HepG2 (cell line): ENCODE results near the gene CDH13. TPM values are rescaled to one million over a fixed set of nuclear protein-coding genes. Genes with fewer than 3 reads are reported as not detected.

Experiments used
- ATAC-seq: fragments of 200-7000 bp; cut with Tn5 transposase; 3 replicates; pipeline ENCODE4 v1.9.1; 2020; ENCODE audit warnings: mild to moderate bottlenecking, moderate library complexity
- BruUV-seq: library from RNA; stranded (reverse); fragments of 400-500 nt; replicated peaks from 2 replicates; lab custom pipeline; 2021; lab: Mats Ljungman, UMichigan
- CTCF ChIA-PET: fragments of 300-600 bp; formaldehyde crosslinking; extraction: SDS; loops from one replicate; lab custom pipeline; 2021; ENCODE audit warnings: low total read pairs, inconsistent platforms, low intra/inter-chr PET ratio; lab: Yijun Ruan, JAX
- POLR2A ChIA-PET: fragments of 350-600 bp; sonication (Branson Sonifier 250); formaldehyde crosslinking; loops from one replicate; lab custom pipeline; 2020; ENCODE audit warnings: antibody characterized with exemption, inconsistent platforms; lab: Yijun Ruan, JAX
- DNase-seq: peaks from one replicate; pipeline ENCODE4 v3.0.0-alpha.2; 2015; ENCODE audit warnings: low spot score
- FAIRE-seq: peaks from 3 replicates; lab custom pipeline; 2011; peaks lifted over from hg19 to GRCh38; lab: Jason Lieb, UNC
- H2AFZ ChIP-seq: one replicate; pipeline ENCODE4 v1.6.1; 2011; ENCODE audit warnings: low read length, inconsistent platforms
- H3K27ac ChIP-seq: fragments of 300-600 bp; 3 replicates; pipeline ENCODE4 v1.8.0; 2011; ENCODE audit warnings: mixed run types, mild to moderate bottlenecking, mixed read lengths, low read length, inconsistent platforms; ENCODE audit not compliant: insufficient read depth; ENCODE audit errors: extremely low read length
- H3K27me3 ChIP-seq, 2 experiments: fragments of 200-600 bp in 1 of 2; 2 replicates in 1 of 2; 3 replicates in 1 of 2; pipeline versions ENCODE4 v1.6.0 to v1.8.0; 2011; ENCODE audit warnings: low read length in 2 of 2, mild to moderate bottlenecking in 2 of 2, moderate library complexity in 2 of 2, inconsistent platforms in 1 of 2; ENCODE audit not compliant: insufficient read depth in 2 of 2, control insufficient read depth in 1 of 2
- H3K36me3 ChIP-seq, 2 experiments: fragments of 200-600 bp in 1 of 2; replicated peaks in 1 of 2; 2 replicates in 1 of 2; 3 replicates in 1 of 2; pipeline versions ENCODE4 v1.5.1 to v1.8.0; 2011; ENCODE audit warnings: low read length in 2 of 2, inconsistent platforms in 1 of 2; ENCODE audit not compliant: insufficient read depth in 2 of 2, control insufficient read depth in 1 of 2
- H3K4me1 ChIP-seq: 2 replicates; pipeline ENCODE4 v1.5.1; 2012; ENCODE audit warnings: low read length, inconsistent platforms; ENCODE audit not compliant: insufficient read depth
- H3K4me2 ChIP-seq: 2 replicates; pipeline ENCODE4 v1.6.0; 2011; ENCODE audit warnings: low read depth, low read length, inconsistent platforms
- H3K4me3 ChIP-seq, 3 experiments: fragments of 200-600 bp in 1 of 3; sonication (generic), shearing (Covaris generic) in 1 of 3; replicated peaks in 1 of 3; 2 replicates each; pipeline ENCODE4 v1.5.1; 2011 to 2016; ENCODE audit warnings: low read length in 3 of 3, inconsistent platforms in 2 of 3, low read depth in 2 of 3, mild to moderate bottlenecking in 2 of 3, control low read depth in 1 of 3, mixed read lengths in 1 of 3; ENCODE audit not compliant: insufficient read depth in 1 of 3
- H3K79me2 ChIP-seq: one replicate; pipeline ENCODE4 v1.6.1; 2011; ENCODE audit warnings: low read length, inconsistent platforms; ENCODE audit not compliant: insufficient read depth
- H3K9ac ChIP-seq: 2 replicates; pipeline ENCODE4 v1.6.0; 2011; ENCODE audit warnings: mild to moderate bottlenecking, low read depth, low read length, inconsistent platforms; ENCODE audit not compliant: insufficient read depth
- H3K9me3 ChIP-seq: 2 replicates; pipeline ENCODE4 v1.5.1; 2012; ENCODE audit warnings: mild to moderate bottlenecking, low read length
- H4K20me1 ChIP-seq: 2 replicates; pipeline ENCODE4 v1.6.0; 2011; ENCODE audit warnings: inconsistent platforms, mild to moderate bottlenecking, low read length, moderate library complexity; ENCODE audit not compliant: insufficient read depth
- BCLAF1 ChIP-seq: fragments of 450-650 bp; IDR thresholded peaks from 2 replicates; pipeline ENCODE4 v1.6.1; 2017; ENCODE audit warnings: mild to moderate bottlenecking
- JUND ChIP-seq: sonication (generic); formaldehyde crosslinking; IDR thresholded peaks from 2 replicates; pipeline ENCODE4 v1.8.0; 2022; ENCODE audit warnings: mild to moderate bottlenecking, missing genetic modification reagents
- NFKBIZ ChIP-seq: IDR thresholded peaks from 2 replicates; pipeline ENCODE4 v1.6.1; 2018; ENCODE audit warnings: missing genetic modification reagents, missing compliant biosample characterization
- PCBP2 ChIP-seq: fragments of 200-400 bp; formaldehyde crosslinking; optimal IDR thresholded peaks from 2 replicates; pipeline ENCODE3; 2018; ENCODE audit warnings: low read length, low read depth; ENCODE audit not compliant: poor library complexity, severe bottlenecking
- RNF2 ChIP-seq: fragments of 450-650 bp; conservative IDR thresholded peaks from 2 replicates; pipeline ENCODE4 v1.6.1; 2016; ENCODE audit warnings: low read depth
- SMAD9 ChIP-seq: sonication (generic); formaldehyde crosslinking; IDR thresholded peaks from 2 replicates; pipeline ENCODE4 v1.5.1; 2020; ENCODE audit warnings: mild to moderate bottlenecking, missing genetic modification reagents
- SNRNP70 ChIP-seq: fragments of 200-400 bp; formaldehyde crosslinking; IDR thresholded peaks from 2 replicates; pipeline ENCODE4 v1.6.1; 2017; ENCODE audit warnings: mild to moderate bottlenecking, low read depth, low read length, moderate library complexity
- TGIF2 ChIP-seq: IDR thresholded peaks from 2 replicates; pipeline ENCODE4 v1.6.1; 2016; ENCODE audit warnings: control low read depth, missing compliant biosample characterization
- ZFP82 ChIP-seq: sonication (generic); formaldehyde crosslinking; IDR thresholded peaks from 2 replicates; pipeline ENCODE4 v1.5.1; 2020; ENCODE audit warnings: mild to moderate bottlenecking, missing genetic modification reagents, borderline replicate concordance
- ZFP90 ChIP-seq: sonication (generic); formaldehyde crosslinking; IDR thresholded peaks from 2 replicates; pipeline ENCODE4 v1.8.0; 2022; ENCODE audit warnings: missing genetic modification reagents, mild to moderate bottlenecking, inconsistent platforms, borderline replicate concordance
- ZNF572 ChIP-seq: sonication (generic); formaldehyde crosslinking; IDR thresholded peaks from 2 replicates; pipeline ENCODE4 v1.5.1; 2020; ENCODE audit warnings: mild to moderate bottlenecking, missing genetic modification reagents
- ZNF598 ChIP-seq: sonication (generic); formaldehyde crosslinking; IDR thresholded peaks from 2 replicates; pipeline ENCODE4 v1.5.1; 2020; ENCODE audit warnings: mild to moderate bottlenecking, missing genetic modification reagents, borderline replicate concordance
- ZNF724P ChIP-seq: sonication (generic); formaldehyde crosslinking; IDR thresholded peaks from 2 replicates; pipeline ENCODE4 v1.8.0; 2022; ENCODE audit warnings: missing genetic modification reagents, borderline replicate concordance
- ZSCAN31 ChIP-seq: sonication (generic); formaldehyde crosslinking; IDR thresholded peaks from 2 replicates; pipeline ENCODE4 v1.5.0; 2020; ENCODE audit warnings: low read depth, mild to moderate bottlenecking, missing genetic modification reagents
- WGBS: methylation state at CpG from one replicate; pipeline ENCODE4 v1.1.6; 2017; ENCODE audit warnings: low lambda C conversion rate; 5-methylcytosine and 5-hydroxymethylcytosine counted together
- in situ Hi-C: cut with HindIII; loops from 2 replicates; pipeline ENCODE4 v1.10.0; 2017; ENCODE audit warnings: low pct_unique_long_range_greater_than_20kb; ENCODE audit not compliant: extremely low pct_ligation_motif_present
- intact Hi-C: fragments of 100-400 bp; cut with micrococcal nuclease; formaldehyde crosslinking; loops from one replicate; pipeline ENCODE4 v1.10.0; 2022; ENCODE audit not compliant: unreplicated experiment
- polyA plus RNA-seq, 8 experiments: library from polyadenylated mRNA; depleted of rRNA in 3 of 8; stranded (reverse) in 7 of 8; unstranded in 1 of 8; fragments of >200 nt; fragmentation: Illumina TruSeq in 4 of 8; extraction: Trizol in 4 of 8; gene quantifications; 2 replicates each; pipeline versions ENCODE4 v1.2.1 to v1.2.3, GENCODE V29; 2011 to 2016; ENCODE audit warnings: low read depth in 4 of 8, missing spikeins in 1 of 8, mixed read lengths in 1 of 8; ENCODE audit not compliant: insufficient read depth in 1 of 8
- total RNA-seq, 5 experiments: library from RNA; depleted of rRNA; stranded (reverse); fragments of >200 nt; fragmentation: Illumina TruSeq; extraction: Trizol; gene quantifications; 2 replicates each; pipeline ENCODE4 v1.2.3, GENCODE V29; 2016; ENCODE audit warnings: low read depth in 1 of 5
- TF ChIP-seq, protein P1 (sequence below): sonication (generic); formaldehyde crosslinking; IDR thresholded peaks from 2 replicates; pipeline ENCODE4 v1.8.0; 2022; ENCODE audit warnings: missing genetic modification reagents, mild to moderate bottlenecking, moderate library complexity, borderline replicate concordance

The CDH13 gene
- total and polyA plus RNA-seq, 2 of the 13 experiments (the other 11 are each of a cell fraction or from before 2014, with no cell fraction given), result not detected

- H3K4me3 ChIP-seq, result no peak overlapping the region
- WGBS, result 2% methylated on average over 3 of the region's 3 CpGs
- no TSS peak for BruUV-seq
- H3K36me3 ChIP-seq, result no peaks in the 10 kb centered on the region
- ATAC-seq, result no peak
- H3K4me1 ChIP-seq, result no peaks in the 10 kb centered on the region
- no peak overlapping the region for H2AFZ ChIP-seq
- H4K20me1 ChIP-seq, result no peaks in the 10 kb centered on the region
- no peaks in the 10 kb centered on the region for H3K9me3 ChIP-seq
- H3K79me2 ChIP-seq, result no peaks in the 10 kb centered on the region
- FAIRE-seq, result no peak
- H3K27me3 ChIP-seq, result no peaks in the 10 kb centered on the region; a peak in 2 of 5 replicates
- in situ Hi-C loops, result no loop called here
- intact Hi-C loops, result no loop called here
- H3K27ac ChIP-seq, result no peak overlapping the region
- ChIA-PET CTCF (no interaction called here), POLR2A (no interaction called here)
- no peak overlapping the region for H3K4me2 ChIP-seq
- H3K9ac ChIP-seq, result no peak overlapping the region
- TF ChIP-seq SNRNP70 (no peak), JUND (CRISPR knock-in tag) (no peak), ZNF598 (CRISPR knock-in tag) (no peak), TGIF2 (no peak), SMAD9 (no peak), ZSCAN31 (no peak), PCBP2 (no peak), ZNF724P (CRISPR knock-in tag) (no peak), ZNF572 (CRISPR knock-in tag) (no peak), RNF2 (no peak), ZFP90 (no peak), NFKBIZ (CRISPR knock-in tag) (no peak), BCLAF1 (no peak), ZFP82 (no peak)
- TF ChIP-seq, protein P1, sequence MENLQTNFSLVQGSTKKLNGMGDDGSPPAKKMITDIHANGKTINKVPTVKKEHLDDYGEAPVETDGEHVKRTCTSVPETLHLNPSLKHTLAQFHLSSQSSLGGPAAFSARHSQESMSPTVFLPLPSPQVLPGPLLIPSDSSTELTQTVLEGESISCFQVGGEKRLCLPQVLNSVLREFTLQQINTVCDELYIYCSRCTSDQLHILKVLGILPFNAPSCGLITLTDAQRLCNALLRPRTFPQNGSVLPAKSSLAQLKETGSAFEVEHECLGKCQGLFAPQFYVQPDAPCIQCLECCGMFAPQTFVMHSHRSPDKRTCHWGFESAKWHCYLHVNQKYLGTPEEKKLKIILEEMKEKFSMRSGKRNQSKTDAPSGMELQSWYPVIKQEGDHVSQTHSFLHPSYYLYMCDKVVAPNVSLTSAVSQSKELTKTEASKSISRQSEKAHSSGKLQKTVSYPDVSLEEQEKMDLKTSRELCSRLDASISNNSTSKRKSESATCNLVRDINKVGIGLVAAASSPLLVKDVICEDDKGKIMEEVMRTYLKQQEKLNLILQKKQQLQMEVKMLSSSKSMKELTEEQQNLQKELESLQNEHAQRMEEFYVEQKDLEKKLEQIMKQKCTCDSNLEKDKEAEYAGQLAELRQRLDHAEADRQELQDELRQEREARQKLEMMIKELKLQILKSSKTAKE, result no peak
- DNase-seq, result no peak
Measured at GRCh38 chr16:83554096-83554495, 927.3 kb downstream of the CDH13 start.
